K562 (cell line): ENCODE results near the gene SOAT2. TPM values are rescaled to one million over a fixed set of nuclear protein-coding genes. Genes with fewer than 3 reads are reported as not detected.
A peak's percentile ranks its signal among the peaks of the same experiment; 100 is the strongest.

ENCODE experiments used
- BHLHE40 ChIP-seq: IDR thresholded peaks from 2 replicates; pipeline ENCODE4 v1.6.1; 2011; ENCODE audit warnings: low read length, improper control_type of control experiment
- BRF1 ChIP-seq: IDR thresholded peaks from 3 replicates; pipeline ENCODE4 v1.6.1; 2011; ENCODE audit warnings: borderline replicate concordance, mild to moderate bottlenecking; ENCODE audit not compliant: insufficient read length; ENCODE audit errors: extremely low read depth
- CCAR2 ChIP-seq: fragments of 200-400 bp; formaldehyde crosslinking; IDR thresholded peaks from 2 replicates; pipeline ENCODE4 v1.6.1; 2017; ENCODE audit warnings: mild to moderate bottlenecking, low read depth, low read length
- EGR1 ChIP-seq: fragments of 450-650 bp; conservative IDR thresholded peaks from 2 replicates; pipeline ENCODE4 v1.6.1; 2017; ENCODE audit warnings: mild to moderate bottlenecking
- ETS2 ChIP-seq: IDR thresholded peaks from 2 replicates; pipeline ENCODE4 v1.6.1; 2016; ENCODE audit warnings: borderline replicate concordance, missing genetic modification characterization, mild to moderate bottlenecking, moderate library complexity, missing compliant biosample characterization; ENCODE audit not compliant: poor library complexity, severe bottlenecking
- MYBL2 ChIP-seq, 2 experiments: fragments of 450-650 bp in 1 of 2; sonication (generic) in 1 of 2; formaldehyde crosslinking in 1 of 2; IDR thresholded peaks; 2 replicates each; pipeline versions ENCODE4 v1.6.1 to v1.8.1; 2017 to 2022; ENCODE audit warnings: borderline replicate concordance in 1 of 2, inconsistent platforms in 1 of 2, low read depth in 1 of 2, mild to moderate bottlenecking in 1 of 2, missing genetic modification reagents in 1 of 2, moderate library complexity in 1 of 2
- NFE2 ChIP-seq: IDR thresholded peaks from 2 replicates; pipeline ENCODE4 v1.6.1; 2014; ENCODE audit warnings: antibody characterized with exemption, low read depth
- NFXL1 ChIP-seq: fragments of 450-650 bp; formaldehyde crosslinking; IDR thresholded peaks from 2 replicates; pipeline ENCODE4 v1.4.0; 2021; ENCODE audit warnings: mild to moderate bottlenecking
- RBM22 ChIP-seq: fragments of 200-400 bp; formaldehyde crosslinking; IDR thresholded peaks from 2 replicates; pipeline ENCODE4 v1.6.1; 2018; ENCODE audit warnings: low read length, low read depth; ENCODE audit not compliant: poor library complexity, severe bottlenecking
- STAG1 ChIP-seq: sonication (generic); formaldehyde crosslinking; IDR thresholded peaks from 2 replicates; pipeline ENCODE4 v1.5.0; 2020; ENCODE audit warnings: missing genetic modification reagents, borderline replicate concordance
- TCF15 ChIP-seq: fragments of 250-450 bp; sonication (Bioruptor Pico); IDR thresholded peaks from 2 replicates; pipeline ENCODE4 v1.8.0; 2022; ENCODE audit warnings: moderate library complexity, mild to moderate bottlenecking, inconsistent platforms
- THAP12 ChIP-seq: fragments of 250-450 bp; sonication (Bioruptor Pico); IDR thresholded peaks from 2 replicates; pipeline ENCODE4 v1.9.0; 2021; ENCODE audit warnings: mild to moderate bottlenecking, inconsistent platforms
- ZBTB17 ChIP-seq: fragments of 450-650 bp; formaldehyde crosslinking; IDR thresholded peaks from 2 replicates; pipeline ENCODE4 v1.4.0; 2020; ENCODE audit warnings: mild to moderate bottlenecking
- ZNF174 ChIP-seq: fragments of 250-450 bp; sonication (Bioruptor Pico); IDR thresholded peaks from 2 replicates; pipeline ENCODE4 v1.4.0; 2020; ENCODE audit warnings: mild to moderate bottlenecking
- ZNF232 ChIP-seq: sonication (generic); formaldehyde crosslinking; IDR thresholded peaks from 2 replicates; pipeline ENCODE4 v1.8.0; 2022; ENCODE audit warnings: mild to moderate bottlenecking, missing genetic modification reagents
- ZNF384 ChIP-seq: IDR thresholded peaks from 2 replicates; pipeline ENCODE4 v1.6.1; 2012; ENCODE audit warnings: low read depth, low read length, improper control_type of control experiment
- ZNF586 ChIP-seq: fragments of 450-650 bp; formaldehyde crosslinking; conservative IDR thresholded peaks from 2 replicates; pipeline ENCODE4 v1.4.0; 2020; ENCODE audit warnings: mild to moderate bottlenecking, moderate library complexity
- ZSCAN29 ChIP-seq: fragments of 450-650 bp; IDR thresholded peaks from 2 replicates; pipeline ENCODE4 v1.6.1; 2017
- polyA plus RNA-seq, 8 experiments: library from polyadenylated mRNA; depleted of rRNA in 4 of 8; stranded (reverse) in 5 of 8; unstranded in 3 of 8; fragments of >200 nt; fragmentation: Nextera tagmentation in 2 of 8; fragmentation: Illumina TruSeq in 1 of 8; extraction: Ambion mirVana in 2 of 8; extraction: Trizol in 1 of 8; gene quantifications; 2 replicates each; pipeline versions ENCODE4 v1.2.1 to v1.2.3, GENCODE V29; 2011 to 2014; ENCODE audit warnings: inconsistent platforms in 1 of 8, missing spikeins in 1 of 8
- total RNA-seq, 7 experiments: library from RNA; depleted of rRNA in 6 of 7; stranded (reverse); fragments of >200 nt in 6 of 7; fragmentation: Illumina TruSeq in 2 of 7; extraction: Trizol in 2 of 7; gene quantifications; 2 replicates each; pipeline versions ENCODE4 v1.2.1 to v1.2.3, GENCODE V29; 2011 to 2021; ENCODE audit warnings: low replicate concordance in 1 of 7
- TF ChIP-seq, protein P1 (sequence below): fragments of 250-450 bp; sonication (Bioruptor Pico); IDR thresholded peaks from 2 replicates; pipeline ENCODE4 v1.5.0; 2022; ENCODE audit warnings: mild to moderate bottlenecking
- TF ChIP-seq, protein P2 (sequence below): fragments of 250-450 bp; sonication (Bioruptor Pico); IDR thresholded peaks from 2 replicates; pipeline ENCODE4 v1.5.0; 2020; ENCODE audit warnings: mild to moderate bottlenecking
- TF ChIP-seq, protein P3 (sequence below): fragments of 250-450 bp; sonication (Bioruptor Pico); IDR thresholded peaks from 2 replicates; pipeline ENCODE4 v1.4.0; 2020
- TF ChIP-seq, protein P4 (sequence below): fragments of 250-450 bp; sonication (Bioruptor Pico); IDR thresholded peaks from 2 replicates; pipeline ENCODE4 v1.9.0; 2021; ENCODE audit warnings: mild to moderate bottlenecking

The SOAT2 gene
- total and polyA plus RNA-seq, 9 of the 15 experiments (the other 6 are each of a cell fraction or from before 2014, with no cell fraction given): 0.04 TPM; not detected in 8

DNA sequence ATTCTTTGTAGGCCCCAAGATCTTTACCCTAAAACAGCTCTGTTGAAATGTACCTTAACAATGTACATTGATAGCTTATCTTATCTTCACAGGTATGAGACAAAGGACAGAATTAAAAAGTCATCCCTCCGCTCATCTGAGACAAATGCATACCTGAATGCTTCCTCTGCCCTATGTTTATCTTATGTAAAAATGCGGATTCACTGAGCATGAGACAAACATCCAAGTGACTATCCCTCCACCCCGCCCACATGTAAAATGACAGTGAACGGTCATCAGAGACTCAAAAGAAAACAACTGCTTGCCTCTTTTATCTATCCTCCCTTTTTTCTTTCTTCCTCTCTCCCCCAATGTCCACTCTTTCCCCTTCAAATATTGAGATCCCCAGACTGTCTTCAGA is 40.1 kb downstream of the SOAT2 start (continued):
- TF ChIP-seq, protein P1, sequence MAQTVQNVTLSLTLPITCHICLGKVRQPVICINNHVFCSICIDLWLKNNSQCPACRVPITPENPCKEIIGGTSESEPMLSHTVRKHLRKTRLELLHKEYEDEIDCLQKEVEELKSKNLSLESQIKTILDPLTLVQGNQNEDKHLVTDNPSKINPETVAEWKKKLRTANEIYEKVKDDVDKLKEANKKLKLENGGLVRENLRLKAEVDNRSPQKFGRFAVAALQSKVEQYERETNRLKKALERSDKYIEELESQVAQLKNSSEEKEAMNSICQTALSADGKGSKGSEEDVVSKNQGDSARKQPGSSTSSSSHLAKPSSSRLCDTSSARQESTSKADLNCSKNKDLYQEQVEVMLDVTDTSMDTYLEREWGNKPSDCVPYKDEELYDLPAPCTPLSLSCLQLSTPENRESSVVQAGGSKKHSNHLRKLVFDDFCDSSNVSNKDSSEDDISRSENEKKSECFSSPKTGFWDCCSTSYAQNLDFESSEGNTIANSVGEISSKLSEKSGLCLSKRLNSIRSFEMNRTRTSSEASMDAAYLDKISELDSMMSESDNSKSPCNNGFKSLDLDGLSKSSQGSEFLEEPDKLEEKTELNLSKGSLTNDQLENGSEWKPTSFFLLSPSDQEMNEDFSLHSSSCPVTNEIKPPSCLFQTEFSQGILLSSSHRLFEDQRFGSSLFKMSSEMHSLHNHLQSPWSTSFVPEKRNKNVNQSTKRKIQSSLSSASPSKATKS (CRISPR knock-in tag): no peak
- TF ChIP-seq ZSCAN29 (peak; percentile 74; the same call in 1 of the 2 replicates), EGR1 (0 out of 2 replicates have a peak, but pooled peaks have one; percentile 20), BRF1 (no peak), ZNF384 (0 out of 2 replicates have a peak, but pooled peaks have one; percentile 5), ZNF586 (CRISPR knock-in tag) (no peak), THAP12 (CRISPR knock-in tag) (no peak), ZNF232 (no peak), RBM22 (no peak), ETS2 (tag) (no peak), STAG1 (CRISPR knock-in tag) (no peak), TCF15 (CRISPR knock-in tag) (no peak), ZBTB17 (CRISPR knock-in tag) (no peak), NFE2 (peak; percentile 60), BHLHE40 (no peak), MYBL2 (IDR thresholded peaks at IDR 0.05; ENCODE audit: low read depth) (peak; percentile 54; the same call in 1 of the 2 replicates), MYBL2 (CRISPR knock-in tag; IDR thresholded peaks at IDR 0.05; ENCODE audit: borderline replicate concordance) (no peak), NFXL1 (CRISPR knock-in tag) (no peak), ZNF174 (CRISPR knock-in tag) (no peak), CCAR2 (no peak)
- TF ChIP-seq, protein P2, sequence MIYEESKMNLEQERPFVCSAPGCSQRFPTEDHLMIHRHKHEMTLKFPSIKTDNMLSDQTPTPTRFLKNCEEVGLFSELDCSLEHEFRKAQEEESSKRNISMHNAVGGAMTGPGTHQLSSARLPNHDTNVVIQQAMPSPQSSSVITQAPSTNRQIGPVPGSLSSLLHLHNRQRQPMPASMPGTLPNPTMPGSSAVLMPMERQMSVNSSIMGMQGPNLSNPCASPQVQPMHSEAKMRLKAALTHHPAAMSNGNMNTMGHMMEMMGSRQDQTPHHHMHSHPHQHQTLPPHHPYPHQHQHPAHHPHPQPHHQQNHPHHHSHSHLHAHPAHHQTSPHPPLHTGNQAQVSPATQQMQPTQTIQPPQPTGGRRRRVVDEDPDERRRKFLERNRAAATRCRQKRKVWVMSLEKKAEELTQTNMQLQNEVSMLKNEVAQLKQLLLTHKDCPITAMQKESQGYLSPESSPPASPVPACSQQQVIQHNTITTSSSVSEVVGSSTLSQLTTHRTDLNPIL (CRISPR knock-in tag): no peak
- TF ChIP-seq, protein P3, sequence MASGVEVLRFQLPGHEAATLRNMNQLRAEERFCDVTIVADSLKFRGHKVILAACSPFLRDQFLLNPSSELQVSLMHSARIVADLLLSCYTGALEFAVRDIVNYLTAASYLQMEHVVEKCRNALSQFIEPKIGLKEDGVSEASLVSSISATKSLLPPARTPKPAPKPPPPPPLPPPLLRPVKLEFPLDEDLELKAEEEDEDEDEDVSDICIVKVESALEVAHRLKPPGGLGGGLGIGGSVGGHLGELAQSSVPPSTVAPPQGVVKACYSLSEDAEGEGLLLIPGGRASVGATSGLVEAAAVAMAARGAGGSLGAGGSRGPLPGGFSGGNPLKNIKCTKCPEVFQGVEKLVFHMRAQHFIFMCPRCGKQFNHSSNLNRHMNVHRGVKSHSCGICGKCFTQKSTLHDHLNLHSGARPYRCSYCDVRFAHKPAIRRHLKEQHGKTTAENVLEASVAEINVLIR (CRISPR knock-in tag): no peak
- TF ChIP-seq, protein P4, sequence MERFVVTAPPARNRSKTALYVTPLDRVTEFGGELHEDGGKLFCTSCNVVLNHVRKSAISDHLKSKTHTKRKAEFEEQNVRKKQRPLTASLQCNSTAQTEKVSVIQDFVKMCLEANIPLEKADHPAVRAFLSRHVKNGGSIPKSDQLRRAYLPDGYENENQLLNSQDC (CRISPR knock-in tag): no peak
